ENCODE data around the gene CCR2. TPM values are rescaled to one million over a fixed set of nuclear protein-coding genes. Genes with fewer than 3 reads are reported as not detected.

Gene CCR2
- 7.3 TPM for total RNA-seq
- polyA plus RNA-seq: 2.4 TPM
- long read RNA-seq, donor 1: 0 reads
- long read RNA-seq, donor 2, partial matches to known transcripts: 0 of 1 reads
- long read RNA-seq, donor 2, other reads (novel, unspliced or antisense): 0 of 1 reads
- long read RNA-seq, donor 3, partial matches to known transcripts: 0 of 1 reads
- long read RNA-seq, donor 3, other reads (novel, unspliced or antisense): 0 of 1 reads
- long read RNA-seq, donor 4: 0 reads
- long read RNA-seq, donor 5, partial matches to known transcripts: 0 of 4 reads
- long read RNA-seq, donor 5, other reads (novel, unspliced or antisense): 0 of 4 reads
- long read RNA-seq, donor 6: 0 reads
- long read RNA-seq, donor 7, partial matches to known transcripts: 0 of 2 reads
- long read RNA-seq, donor 7, other reads (novel, unspliced or antisense): 0 of 2 reads
- long read RNA-seq, donor 8, partial matches to known transcripts: 0 of 1 reads
- long read RNA-seq, donor 8, other reads (novel, unspliced or antisense): 0 of 1 reads
- long read RNA-seq, donor 9: 0 reads
- long read RNA-seq, donor 10: 0 reads

- Histone ChIP-seq H3K9me3 (ENCODE audit: control insufficient read depth in 2 of 2, insufficient read depth in 1 of 2, low read length in 1 of 2) (no peaks in the 10 kb centered on the region), H3K36me3 (ENCODE audit: control insufficient read depth in 2 of 2, insufficient read depth in 2 of 2, low read length in 1 of 2) (no peaks in the 10 kb centered on the region), H3K27me3 (ENCODE audit: control insufficient read depth in 2 of 2, insufficient read depth in 1 of 2, low read length in 1 of 2) (no peaks in the 10 kb centered on the region), H3K27ac (ENCODE audit: low read depth in 1 of 2, low read length in 1 of 2) (no peak within 1 kb of the TSS), H3K4me3 (ENCODE audit: low read length in 2 of 2) (no peak within 1 kb of the TSS), H3K4me1 (ENCODE audit: control insufficient read depth in 2 of 2, insufficient read depth in 2 of 2, low read length in 2 of 2) (peaks cover 13 to 35% of the 10 kb centered on the region in 2 donors)
- 39% methylated on average over 7 of the region's 7 CpGs for WGBS
- DNase-seq (ENCODE audit: low read depth in 6 of 9, low spot score in 9 of 9): peak in 1 of 9 donors; percentile 53
Observed at GRCh38 chr3:46353647-46354410, at the start of gene CCR2. Gene CCR2, plus strand, starts transcription at chr3:46354111. Its CDS starts 3,417 bp downstream, at chr3:46357528.

- WGBS: 96% methylated on average over 3 of the region's 3 CpGs
- Histone ChIP-seq H3K27ac (ENCODE audit: low read depth in 1 of 2, low read length in 1 of 2) (no peak overlapping the region), H3K36me3 (ENCODE audit: control insufficient read depth in 2 of 2, insufficient read depth in 2 of 2, low read length in 1 of 2) (no peaks in the 10 kb centered on the region), H3K27me3 (ENCODE audit: control insufficient read depth in 2 of 2, insufficient read depth in 1 of 2, low read length in 1 of 2) (no peaks in the 10 kb centered on the region), H3K9me3 (ENCODE audit: control insufficient read depth in 2 of 2, insufficient read depth in 1 of 2, low read length in 1 of 2) (no peaks in the 10 kb centered on the region), H3K4me1 (ENCODE audit: control insufficient read depth in 2 of 2, insufficient read depth in 2 of 2, low read length in 2 of 2) (peaks cover 2 to 14% of the 10 kb centered on the region in 2 donors), H3K4me3 (ENCODE audit: low read length in 2 of 2) (no peak overlapping the region)
- no peak for DNase-seq (ENCODE audit: low read depth in 6 of 9, low spot score in 9 of 9)
Observed at GRCh38 chr3:46304739-46305138, 49.2 kb upstream of the CCR2 start.

GRCh38 chr3:46312991-46313390 lies 40.9 kb upstream of the CCR2 start:
- H3K27me3 ChIP-seq (ENCODE audit: control insufficient read depth in 2 of 2, insufficient read depth in 1 of 2, low read length in 1 of 2): no peaks in the 10 kb centered on the region
- H3K4me3 ChIP-seq (ENCODE audit: low read length in 2 of 2): no peak overlapping the region
- no peaks in the 10 kb centered on the region for H3K36me3 ChIP-seq (ENCODE audit: control insufficient read depth in 2 of 2, insufficient read depth in 2 of 2, low read length in 1 of 2)
- no peak for DNase-seq (ENCODE audit: low read depth in 6 of 9, low spot score in 9 of 9)
- no peaks in the 10 kb centered on the region for H3K9me3 ChIP-seq (ENCODE audit: control insufficient read depth in 2 of 2, insufficient read depth in 1 of 2, low read length in 1 of 2)
- H3K27ac ChIP-seq (ENCODE audit: low read depth in 1 of 2, low read length in 1 of 2): no peak overlapping the region
- WGBS: 95% methylated on average over 1 of the region's 1 CpG
- no peaks in the 10 kb centered on the region for H3K4me1 ChIP-seq (ENCODE audit: control insufficient read depth in 2 of 2, insufficient read depth in 2 of 2, low read length in 2 of 2)

GRCh38 chr3:46314517-46314916 lies 39.4 kb upstream of the CCR2 start:
- no peaks in the 10 kb centered on the region for H3K4me1 ChIP-seq (ENCODE audit: control insufficient read depth in 2 of 2, insufficient read depth in 2 of 2, low read length in 2 of 2)
- no peaks in the 10 kb centered on the region for H3K9me3 ChIP-seq (ENCODE audit: control insufficient read depth in 2 of 2, insufficient read depth in 1 of 2, low read length in 1 of 2)
- no peaks in the 10 kb centered on the region for H3K36me3 ChIP-seq (ENCODE audit: control insufficient read depth in 2 of 2, insufficient read depth in 2 of 2, low read length in 1 of 2)
- H3K4me3 ChIP-seq (ENCODE audit: low read length in 2 of 2): no peak overlapping the region
- H3K27ac ChIP-seq (ENCODE audit: low read depth in 1 of 2, low read length in 1 of 2): no peak overlapping the region
- DNase-seq (ENCODE audit: low read depth in 6 of 9, low spot score in 9 of 9): peak in 1 of 9 donors; percentile 22
- no peaks in the 10 kb centered on the region for H3K27me3 ChIP-seq (ENCODE audit: control insufficient read depth in 2 of 2, insufficient read depth in 1 of 2, low read length in 1 of 2)

- H3K27ac ChIP-seq (ENCODE audit: low read depth in 1 of 2, low read length in 1 of 2): no peak overlapping the region
- no peak overlapping the region for H3K4me3 ChIP-seq (ENCODE audit: low read length in 2 of 2)
- no peaks in the 10 kb centered on the region for H3K27me3 ChIP-seq (ENCODE audit: control insufficient read depth in 2 of 2, insufficient read depth in 1 of 2, low read length in 1 of 2)
- no peaks in the 10 kb centered on the region for H3K4me1 ChIP-seq (ENCODE audit: control insufficient read depth in 2 of 2, insufficient read depth in 2 of 2, low read length in 2 of 2)
- no peaks in the 10 kb centered on the region for H3K9me3 ChIP-seq (ENCODE audit: control insufficient read depth in 2 of 2, insufficient read depth in 1 of 2, low read length in 1 of 2)
- no peaks in the 10 kb centered on the region for H3K36me3 ChIP-seq (ENCODE audit: control insufficient read depth in 2 of 2, insufficient read depth in 2 of 2, low read length in 1 of 2)
- no peak for DNase-seq (ENCODE audit: low read depth in 6 of 9, low spot score in 9 of 9)
Observed at GRCh38 chr3:46316206-46316605, 37.7 kb upstream of the CCR2 start.

GRCh38 chr3:46318207-46318927 lies 35.5 kb upstream of the CCR2 start:
- Histone ChIP-seq H3K27me3 (ENCODE audit: control insufficient read depth in 2 of 2, insufficient read depth in 1 of 2, low read length in 1 of 2) (no peaks in the 10 kb centered on the region), H3K36me3 (ENCODE audit: control insufficient read depth in 2 of 2, insufficient read depth in 2 of 2, low read length in 1 of 2) (no peaks in the 10 kb centered on the region), H3K4me1 (ENCODE audit: control insufficient read depth in 2 of 2, insufficient read depth in 2 of 2, low read length in 2 of 2) (no peaks in the 10 kb centered on the region), H3K27ac (ENCODE audit: low read depth in 1 of 2, low read length in 1 of 2) (no peak overlapping the region), H3K9me3 (ENCODE audit: control insufficient read depth in 2 of 2, insufficient read depth in 1 of 2, low read length in 1 of 2) (no peaks in the 10 kb centered on the region), H3K4me3 (ENCODE audit: low read length in 2 of 2) (no peak overlapping the region)
- no peak for DNase-seq (ENCODE audit: low read depth in 6 of 9, low spot score in 9 of 9)
- 96% methylated on average over 3 of the region's 3 CpGs for WGBS

GRCh38 chr3:46321461-46322104 lies 32.3 kb upstream of the CCR2 start:
- 76% methylated on average over 1 of the region's 1 CpG for WGBS
- H3K9me3 ChIP-seq (ENCODE audit: control insufficient read depth in 2 of 2, insufficient read depth in 1 of 2, low read length in 1 of 2): peaks cover 0 to 3% of the 10 kb centered on the region in 2 donors
- no peak for DNase-seq (ENCODE audit: low read depth in 6 of 9, low spot score in 9 of 9)
- H3K36me3 ChIP-seq (ENCODE audit: control insufficient read depth in 2 of 2, insufficient read depth in 2 of 2, low read length in 1 of 2): no peaks in the 10 kb centered on the region
- H3K27me3 ChIP-seq (ENCODE audit: control insufficient read depth in 2 of 2, insufficient read depth in 1 of 2, low read length in 1 of 2): no peaks in the 10 kb centered on the region
- H3K27ac ChIP-seq (ENCODE audit: low read depth in 1 of 2, low read length in 1 of 2): no peak overlapping the region
- H3K4me3 ChIP-seq (ENCODE audit: low read length in 2 of 2): no peak overlapping the region
- no peaks in the 10 kb centered on the region for H3K4me1 ChIP-seq (ENCODE audit: control insufficient read depth in 2 of 2, insufficient read depth in 2 of 2, low read length in 2 of 2)

- WGBS: 95% methylated on average over 2 of the region's 2 CpGs
- no peak overlapping the region for H3K4me3 ChIP-seq (ENCODE audit: low read length in 2 of 2)
- peaks cover 0 to 3% of the 10 kb centered on the region in 2 donors for H3K9me3 ChIP-seq (ENCODE audit: control insufficient read depth in 2 of 2, insufficient read depth in 1 of 2, low read length in 1 of 2)
- no peak for DNase-seq (ENCODE audit: low read depth in 6 of 9, low spot score in 9 of 9)
- no peak overlapping the region for H3K27ac ChIP-seq (ENCODE audit: low read depth in 1 of 2, low read length in 1 of 2)
- H3K4me1 ChIP-seq (ENCODE audit: control insufficient read depth in 2 of 2, insufficient read depth in 2 of 2, low read length in 2 of 2): no peaks in the 10 kb centered on the region
- no peaks in the 10 kb centered on the region for H3K36me3 ChIP-seq (ENCODE audit: control insufficient read depth in 2 of 2, insufficient read depth in 2 of 2, low read length in 1 of 2)
- H3K27me3 ChIP-seq (ENCODE audit: control insufficient read depth in 2 of 2, insufficient read depth in 1 of 2, low read length in 1 of 2): no peaks in the 10 kb centered on the region
Observed at GRCh38 chr3:46324036-46324435, 29.9 kb upstream of the CCR2 start.

Measured in thymus (tissue), 14 donors.